ENCODE measurements around the gene SLC2A4RG. TPM values are rescaled to one million over a fixed set of nuclear protein-coding genes. Genes with fewer than 3 reads are reported as not detected.

The SLC2A4RG gene
- polyA plus RNA-seq, 1 of the 3 experiments (the other 2 are of a cell fraction) = 90.9 TPM

- 57% methylated on average over 17 of the region's 19 CpGs for WGBS (ENCODE audit: low lambda C conversion rate)
- CTCF ChIA-PET = interaction anchor here (1.1 to 7.5 kb wide), 4 partner anchors 7 to 240 kb away, joined by 3 to 103 read pairs (median 4); no protein-coding TSS in a partner anchor
- Histone ChIP-seq H3K9ac (no peak overlapping the region), H2AFZ (ENCODE audit: low read depth) (no peak overlapping the region), H3K9me3 (no peaks in the 10 kb centered on the region), H3K27me3 (ENCODE audit: insufficient read depth) (no peaks in the 10 kb centered on the region), H3K36me3 (replicated peaks in 1 of 2; ENCODE audit: control insufficient read depth in 1 of 2, insufficient read depth in 2 of 2, low read length in 1 of 2) (no peaks in the 10 kb centered on the region), H3K4me1 (ENCODE audit: control insufficient read depth in 1 of 2, insufficient read depth in 2 of 2, low read depth in 1 of 2, low read length in 1 of 2) (peaks cover 0 to 5% of the 10 kb centered on the region in 2 experiments; a peak in 1 of 4 replicates), H4K20me1 (ENCODE audit: insufficient read depth) (no peaks in the 10 kb centered on the region), H3K4me3 (ENCODE audit: low read depth in 2 of 2, low read length in 1 of 2) (no peak overlapping the region), H3K4me2 (no peak overlapping the region), H3K9me2 (no peaks in the 10 kb centered on the region), H3K27ac (ENCODE audit: low read depth in 2 of 2, low read length in 1 of 2) (no peak overlapping the region), H3F3A (replicated peaks; ENCODE audit: insufficient read depth) (no peaks in the 10 kb centered on the region), H3K79me2 (ENCODE audit: insufficient read depth) (no peaks in the 10 kb centered on the region)
- DNase-seq = no peak
- no peak for TF ChIP-seq EZH2phosphoT487 (IDR thresholded peaks at IDR 0.05; ENCODE audit: borderline replicate concordance, low read depth)
- TF ChIP-seq MEF2A (IDR thresholded peaks at IDR 0.05; ENCODE audit: borderline replicate concordance, low read depth) = no peak
- no peak for TF ChIP-seq RAD21 (IDR thresholded peaks at IDR 0.05; ENCODE audit: low read length)
- no peak for TF ChIP-seq ZBTB33 (IDR thresholded peaks at IDR 0.05; ENCODE audit: borderline replicate concordance, low read depth)
- TF ChIP-seq MXI1 (IDR thresholded peaks at IDR 0.05; ENCODE audit: low read depth, low read length) = no peak
- TF ChIP-seq MAX (IDR thresholded peaks at IDR 0.05; ENCODE audit: low read depth) = no peak
- no peak for TF ChIP-seq FOSL2 (IDR thresholded peaks at IDR 0.05; ENCODE audit: borderline replicate concordance, low read depth)
- no peak for TF ChIP-seq SMC3 (IDR thresholded peaks at IDR 0.05; ENCODE audit: low read depth, low read length)
- no peak for TF ChIP-seq GATA2 (CRISPR knock-in tag; IDR thresholded peaks at IDR 0.05)
- no peak for TF ChIP-seq CHD2 (IDR thresholded peaks at IDR 0.05; ENCODE audit: low read length, partially characterized antibody)
- POLR2A ChIA-PET = interaction anchor here (1.2 kb wide), 1 partner anchor 87 kb away, joined by 3 read pairs; the partner anchor contains the start of gene TPD52L2
Observed at GRCh38 chr20:63778034-63778752, 38.6 kb downstream of the SLC2A4RG start.

- DNase-seq = no peak
- H3K4me2 ChIP-seq = no peak overlapping the region
- no peak for TF ChIP-seq SIN3A (IDR thresholded peaks at IDR 0.05; ENCODE audit: borderline replicate concordance, low read depth, low read length)
- TF ChIP-seq CTCF (IDR thresholded peaks at IDR 0.05) = no peak
- TF ChIP-seq USF1 (IDR thresholded peaks at IDR 0.05; ENCODE audit: borderline replicate concordance, low read depth) = no peak
- TF ChIP-seq SMC3 (IDR thresholded peaks at IDR 0.05; ENCODE audit: low read depth, low read length) = no peak
- TF ChIP-seq YY1 (IDR thresholded peaks at IDR 0.05; ENCODE audit: low read depth) = no peak
- TF ChIP-seq REST (IDR thresholded peaks at IDR 0.05; ENCODE audit: low read depth, low read length) = no peak
- TF ChIP-seq RAD21 (IDR thresholded peaks at IDR 0.05; ENCODE audit: low read length) = no peak
Observed at GRCh38 chr20:63778857-63779256, 39.3 kb downstream of the SLC2A4RG start.

More at GRCh38 chr20:63778857-63779256, 39.3 kb downstream of the SLC2A4RG start:
- Histone ChIP-seq H3K9me2 (no peaks in the 10 kb centered on the region), H3K27me3 (ENCODE audit: insufficient read depth) (no peaks in the 10 kb centered on the region), H3K4me3 (ENCODE audit: low read depth in 2 of 2, low read length in 1 of 2) (no peak overlapping the region), H3K4me1 (ENCODE audit: control insufficient read depth in 1 of 2, insufficient read depth in 2 of 2, low read depth in 1 of 2, low read length in 1 of 2) (peaks cover 0 to 5% of the 10 kb centered on the region in 2 experiments; a peak in 1 of 4 replicates), H3K36me3 (replicated peaks in 1 of 2; ENCODE audit: control insufficient read depth in 1 of 2, insufficient read depth in 2 of 2, low read length in 1 of 2) (no peaks in the 10 kb centered on the region), H3K79me2 (ENCODE audit: insufficient read depth) (no peaks in the 10 kb centered on the region), H3K9ac (no peak overlapping the region), H3K27ac (ENCODE audit: low read depth in 2 of 2, low read length in 1 of 2) (no peak overlapping the region), H2AFZ (ENCODE audit: low read depth) (no peak overlapping the region), H4K20me1 (ENCODE audit: insufficient read depth) (no peaks in the 10 kb centered on the region), H3K9me3 (no peaks in the 10 kb centered on the region), H3F3A (replicated peaks; ENCODE audit: insufficient read depth) (no peaks in the 10 kb centered on the region)
- ChIA-PET CTCF (interaction anchor here (1.1 to 1.4 kb wide), 2 partner anchors 25 to 202 kb away, joined by 3 to 4 read pairs; no protein-coding TSS in a partner anchor), POLR2A (interaction anchor here (1.2 kb wide), 1 partner anchor 86 kb away, joined by 3 read pairs; the partner anchor contains the start of gene TPD52L2)
- 82% methylated on average over 6 of the region's 9 CpGs for WGBS (ENCODE audit: low lambda C conversion rate)

All from SK-N-SH (cell line).